ENCODE results near the gene RFX2. TPM values are rescaled to one million over a fixed set of nuclear protein-coding genes. Genes with fewer than 3 reads are reported as not detected.

Gene RFX2
- total RNA-seq, 1 donor from 2014 or later: 27.9 TPM

GRCh38 chr19:5959260-5960004, 150.9 kb downstream of the RFX2 start:
- no peak for DNase-seq (ENCODE audit: low spot score)

DNA sequence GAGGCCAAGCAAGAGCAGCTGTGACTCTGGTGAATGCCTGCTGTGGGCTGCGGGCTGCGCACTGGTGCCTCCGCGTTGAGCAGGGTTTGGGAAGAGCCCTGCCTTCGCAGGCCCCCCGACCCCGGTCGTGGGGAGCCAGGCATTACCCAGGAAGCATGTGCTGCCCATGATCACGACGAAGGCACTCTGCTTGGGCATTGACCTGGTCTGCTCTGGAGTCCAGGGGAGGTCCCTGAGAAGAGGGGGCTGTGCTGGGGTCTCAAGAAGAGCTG, 151.5 kb downstream of the RFX2 start:
- no peak for DNase-seq (ENCODE audit: low spot score)

GRCh38 chr19:5958074-5958850, 152.0 kb downstream of the RFX2 start:
- DNase-seq (ENCODE audit: low spot score): no peak

DNA sequence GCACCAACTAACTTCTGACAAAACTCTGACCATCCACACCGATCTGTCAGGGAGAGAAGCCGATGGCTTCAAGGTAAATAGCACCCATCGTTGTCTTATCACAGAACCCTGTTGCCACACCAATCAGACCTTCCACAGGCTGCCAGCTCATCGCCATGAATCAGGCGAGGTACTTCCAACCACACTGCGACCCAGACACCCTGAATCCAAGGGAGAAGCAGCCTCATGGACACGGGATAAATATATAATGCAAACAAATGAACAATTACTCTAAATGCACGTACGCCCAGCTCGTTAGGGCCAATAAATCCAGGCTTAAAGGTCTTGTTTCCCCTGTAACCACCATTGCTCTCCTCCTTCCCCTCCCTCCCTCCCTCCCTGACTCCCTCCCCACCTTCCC, 153.1 kb downstream of the RFX2 start:
- DNase-seq (ENCODE audit: low spot score): no peak

- no peak for DNase-seq (ENCODE audit: low spot score)
Observed at GRCh38 chr19:5956728-5957127, 153.6 kb downstream of the RFX2 start.

- DNase-seq (ENCODE audit: low spot score): no peak
Observed at GRCh38 chr19:5956323-5956722, 154.0 kb downstream of the RFX2 start.

- DNase-seq (ENCODE audit: low spot score): no peak
Observed at GRCh38 chr19:5955636-5955935, 154.7 kb downstream of the RFX2 start.

DNA sequence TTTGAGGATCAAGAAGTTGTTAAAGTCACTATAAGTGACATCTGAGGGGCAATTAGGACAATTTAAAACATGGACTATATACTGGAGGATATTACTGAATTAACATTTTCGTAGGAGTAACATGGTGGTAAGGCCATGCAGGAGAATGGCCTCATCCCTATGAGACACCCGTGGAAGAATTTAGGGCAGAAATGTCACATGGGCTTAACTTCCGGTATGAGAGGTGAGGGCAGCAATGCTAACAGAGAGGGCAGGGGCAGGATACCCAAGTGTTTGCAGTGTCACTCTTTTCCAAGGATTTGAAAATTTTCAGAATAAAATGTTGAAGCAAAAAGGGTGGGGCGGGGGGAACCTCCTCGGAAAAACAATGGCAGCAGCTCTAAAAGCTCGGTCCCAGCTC, 156.0 kb downstream of the RFX2 start:
- DNase-seq (ENCODE audit: low spot score): no peak

DNA sequence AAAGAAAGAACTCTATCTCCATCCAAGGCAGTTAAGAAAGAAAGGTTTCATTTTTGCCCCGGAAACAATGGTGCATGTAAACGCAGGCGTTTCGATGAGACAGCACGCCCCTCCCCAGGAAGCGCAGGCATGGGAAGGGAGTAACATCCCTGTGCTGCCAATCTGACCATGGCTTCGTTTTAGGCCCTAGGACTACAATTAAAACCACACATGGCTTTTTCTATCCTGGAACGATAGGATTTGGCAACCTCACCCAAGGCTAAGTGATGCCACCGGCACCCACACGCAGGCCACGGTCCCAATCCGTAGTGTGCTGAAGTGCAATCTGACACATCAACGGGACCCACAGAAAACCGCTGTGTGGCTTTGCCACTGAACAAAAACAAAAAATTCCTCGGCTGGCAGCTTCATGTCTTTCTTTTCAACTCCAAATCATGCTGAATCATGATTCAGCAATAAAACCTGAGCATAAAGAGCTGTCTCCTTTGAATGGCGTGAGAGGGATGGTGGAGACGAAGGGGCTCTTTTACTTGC, 156.6 kb downstream of the RFX2 start:
- no peak for DNase-seq (ENCODE audit: low spot score)

- DNase-seq (ENCODE audit: low spot score): no peak
Observed at GRCh38 chr19:5953030-5953589, 157.2 kb downstream of the RFX2 start.

DNA sequence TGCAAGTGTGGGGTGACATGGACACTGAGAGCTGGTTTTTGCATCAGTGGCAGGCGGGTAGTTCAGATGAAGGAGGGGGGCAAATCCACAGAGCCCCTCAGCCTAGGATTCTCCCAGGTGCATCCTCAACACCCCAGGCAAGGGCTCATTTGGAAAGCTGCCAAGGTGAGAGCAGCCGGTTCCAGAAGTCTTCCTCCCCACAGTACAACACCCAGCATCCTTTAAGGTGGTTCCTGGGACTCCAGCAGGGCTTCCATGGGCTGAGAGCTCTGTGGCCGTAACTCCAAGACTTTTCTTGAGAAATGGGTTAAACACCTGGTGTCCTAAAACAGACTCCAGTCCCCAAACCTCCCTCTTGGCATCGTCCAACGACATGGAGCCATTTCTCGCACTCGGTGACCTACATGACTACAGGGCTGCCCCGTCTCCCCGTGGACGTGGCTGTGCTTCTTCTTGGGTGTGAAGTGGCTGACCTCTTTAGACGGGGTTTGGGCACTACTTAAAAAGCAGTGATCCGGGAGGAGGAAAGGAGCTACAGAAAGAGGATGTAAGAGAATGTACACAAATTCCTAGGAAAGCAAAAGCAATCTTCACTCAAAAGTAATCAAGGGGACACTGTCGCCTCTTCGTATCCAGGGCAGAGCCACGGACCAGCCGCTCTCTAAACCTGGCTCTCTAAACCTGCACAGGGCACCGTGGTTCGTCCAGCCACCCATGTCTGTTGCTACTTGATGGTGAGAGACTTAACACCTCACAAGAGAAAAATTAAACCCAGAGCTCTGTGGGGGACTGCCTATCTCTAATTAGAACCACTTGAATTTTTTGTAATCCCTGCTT, 157.9 kb downstream of the RFX2 start:
- no peak for DNase-seq (ENCODE audit: low spot score)

GRCh38 chr19:5951338-5951861, 158.9 kb downstream of the RFX2 start:
- DNase-seq (ENCODE audit: low spot score): no peak

DNA sequence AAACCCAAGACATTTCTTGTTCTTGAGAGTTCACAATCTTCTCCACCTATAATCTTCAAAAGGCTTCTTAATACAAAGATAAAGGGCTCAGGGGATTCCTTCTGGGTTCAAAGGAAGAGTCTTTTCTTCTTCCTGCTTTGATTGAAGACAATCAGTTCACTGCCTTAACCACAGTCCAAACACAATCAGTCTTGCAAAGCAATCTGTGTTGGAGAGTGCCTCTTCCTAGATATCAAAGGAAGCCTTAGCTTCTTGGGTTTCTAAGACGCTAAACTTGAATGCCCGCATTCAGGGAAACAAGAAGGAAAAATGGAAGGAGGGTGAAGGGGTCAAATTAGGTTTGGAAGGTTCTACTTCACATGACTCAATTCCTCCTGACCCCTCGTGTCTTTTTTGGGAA, 159.6 kb downstream of the RFX2 start:
- no peak for DNase-seq (ENCODE audit: low spot score)

DNA sequence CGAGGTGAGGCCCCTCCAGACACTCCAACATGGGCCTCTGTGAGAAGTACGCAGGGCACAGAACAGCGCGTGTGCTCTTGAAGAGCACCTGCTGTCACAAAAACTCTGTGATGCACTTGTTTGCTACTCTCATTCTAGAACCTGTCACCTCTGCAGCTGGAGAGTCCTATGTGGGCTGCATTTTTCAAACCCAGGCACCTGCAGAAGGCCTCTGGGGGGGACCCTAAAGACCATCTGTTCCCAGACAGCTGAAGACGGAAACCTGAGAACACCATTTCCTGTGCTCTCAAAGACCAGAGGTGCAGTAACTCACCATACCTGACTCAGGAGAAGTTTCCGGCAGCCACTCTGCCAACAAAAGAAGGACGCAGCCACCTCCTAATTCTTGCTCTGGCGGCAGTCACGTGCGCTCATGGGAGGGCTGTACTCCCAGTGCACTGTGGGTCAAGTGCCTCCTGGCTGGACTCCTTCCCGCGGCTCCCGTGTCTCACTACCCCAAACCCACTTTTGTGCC, 160.5 kb downstream of the RFX2 start:
- DNase-seq (ENCODE audit: low spot score): no peak

- DNase-seq (ENCODE audit: low spot score): no peak
Observed at GRCh38 chr19:5948752-5949564, 161.3 kb downstream of the RFX2 start.

GRCh38 chr19:5947435-5947834, 162.9 kb downstream of the RFX2 start:
- DNase-seq (ENCODE audit: low spot score): no peak

DNA sequence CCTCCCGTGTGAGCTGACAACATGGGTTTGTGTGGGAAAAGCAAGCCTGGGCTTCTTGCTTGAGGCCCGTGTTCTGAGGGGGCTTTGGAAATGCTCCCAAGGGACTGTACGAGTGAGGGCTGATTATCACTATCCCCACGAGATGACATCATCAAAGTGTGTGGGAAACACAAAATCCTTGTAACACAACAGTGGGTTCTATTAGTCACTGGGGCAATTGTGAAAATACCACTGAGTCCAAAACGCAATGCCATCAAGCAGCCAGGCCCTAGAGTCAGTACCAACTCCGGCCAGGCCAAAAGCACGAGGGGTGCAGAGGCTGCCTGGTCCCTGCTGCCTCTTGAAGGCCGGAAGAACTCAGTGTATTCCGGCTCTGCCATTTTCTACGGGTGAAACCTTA, 166.7 kb downstream of the RFX2 start:
- no peak for DNase-seq (ENCODE audit: low spot score)

Measured in mesenteric fat pad (tissue), 1 donor.